GDM1 (cell line): Measurements from ENCODE around the gene CCDC68.
"Not testable (repeated sequence)": the region's sequence is repeated elsewhere in the genome, so short reads cannot be mapped to it uniquely, and the experiment has no call there.

Experiments used
- DNase-seq: peaks from one replicate; lab custom pipeline; 2025; lab: John Stamatoyannopoulos, UW

Gene CCDC68

GRCh38 chr18:54958704-54959625, at the start of gene CCDC68:
Gene CCDC68 (minus strand): TSS chr18:54959461. CDS start chr18:54942791, 16,670 bp downstream.
- no peak for DNase-seq

GRCh38 chr18:55007602-55008001, 48.3 kb upstream of the CCDC68 start:
- DNase-seq, result no peak

- no peak for DNase-seq
Measured at GRCh38 chr18:55003695-55004094, 44.4 kb upstream of the CCDC68 start.

GRCh38 chr18:55002261-55002660, 43.0 kb upstream of the CCDC68 start:
- DNase-seq, result no peak

GRCh38 chr18:55001394-55002024, 42.2 kb upstream of the CCDC68 start:
- no peak for DNase-seq

GRCh38 chr18:55000529-55000928, 41.3 kb upstream of the CCDC68 start:
- no peak for DNase-seq

GRCh38 chr18:54999016-54999415, 39.8 kb upstream of the CCDC68 start:
- DNase-seq, result no peak

- DNase-seq, result no peak
Measured at GRCh38 chr18:54995421-54996143, 36.3 kb upstream of the CCDC68 start.

- no peak for DNase-seq
Measured at GRCh38 chr18:54991981-54992380, 32.7 kb upstream of the CCDC68 start.

GRCh38 chr18:54984908-54985307, 25.6 kb upstream of the CCDC68 start:
- no peak for DNase-seq

GRCh38 chr18:54983791-54984190, 24.5 kb upstream of the CCDC68 start:
- DNase-seq, result no peak

- peak; percentile 16 for DNase-seq
Measured at GRCh38 chr18:54983041-54983686, 23.9 kb upstream of the CCDC68 start.

GRCh38 chr18:54981076-54981475, 21.8 kb upstream of the CCDC68 start:
- no peak for DNase-seq

GRCh38 chr18:54975598-54975997, 16.3 kb upstream of the CCDC68 start:
- no peak for DNase-seq

GRCh38 chr18:54973046-54973445, 13.8 kb upstream of the CCDC68 start:
- no peak for DNase-seq

- DNase-seq, result no peak
Measured at GRCh38 chr18:54968807-54969206, 9.5 kb upstream of the CCDC68 start.

- not testable (repeated sequence) for DNase-seq
Measured at GRCh38 chr18:54968237-54968636, 9.0 kb upstream of the CCDC68 start.

- DNase-seq, result no peak
Measured at GRCh38 chr18:54967786-54968185, 8.5 kb upstream of the CCDC68 start.

- DNase-seq, result no peak
Measured at GRCh38 chr18:54964741-54965140, 5.5 kb upstream of the CCDC68 start.

- no peak for DNase-seq
Measured at GRCh38 chr18:54962919-54963645, 3.8 kb upstream of the CCDC68 start.

- DNase-seq, result no peak
Measured at GRCh38 chr18:54961868-54962267, 2.6 kb upstream of the CCDC68 start.
